Superior temporal gyrus (tissue), 1 donor: ENCODE results near the gene RCOR1.
"Not testable (repeated sequence)": the region's sequence is repeated elsewhere in the genome, so short reads cannot be mapped to it uniquely, and the experiment has no call there.

Experiments
- DNase-seq: peaks from one replicate; pipeline ENCODE4 v3.0.0-alpha.2; 2016; ENCODE audit errors: extremely low spot score

RCOR1 gene

GRCh38 chr14:102629808-102630350, 37.4 kb downstream of the RCOR1 start:
- no peak for DNase-seq

- no peak for DNase-seq
Measured at GRCh38 chr14:102630405-102630804, 38.0 kb downstream of the RCOR1 start.

GRCh38 chr14:102630881-102631280, 38.4 kb downstream of the RCOR1 start:
- DNase-seq = no peak

GRCh38 chr14:102633906-102634595, 41.6 kb downstream of the RCOR1 start:
- no peak for DNase-seq

- not testable (repeated sequence) for DNase-seq
Measured at GRCh38 chr14:102639611-102640010, 47.2 kb downstream of the RCOR1 start.

- no peak for DNase-seq
Measured at GRCh38 chr14:102644523-102644922, 52.1 kb downstream of the RCOR1 start.

- no peak for DNase-seq
Measured at GRCh38 chr14:102645746-102646440, 53.4 kb downstream of the RCOR1 start.

GRCh38 chr14:102646615-102647014, 54.2 kb downstream of the RCOR1 start:
- DNase-seq = no peak

- no peak for DNase-seq
Measured at GRCh38 chr14:102652194-102652593, 59.7 kb downstream of the RCOR1 start.

GRCh38 chr14:102654298-102654697, 61.8 kb downstream of the RCOR1 start:
- no peak for DNase-seq

GRCh38 chr14:102655137-102655536, 62.7 kb downstream of the RCOR1 start:
- no peak for DNase-seq

GRCh38 chr14:102659797-102660196, 67.3 kb downstream of the RCOR1 start:
- no peak for DNase-seq

GRCh38 chr14:102661614-102662013, 69.2 kb downstream of the RCOR1 start:
- DNase-seq = no peak

GRCh38 chr14:102662636-102663430, 70.4 kb downstream of the RCOR1 start:
- no peak for DNase-seq

GRCh38 chr14:102663440-102663839, 71.0 kb downstream of the RCOR1 start:
- no peak for DNase-seq

- no peak for DNase-seq
Measured at GRCh38 chr14:102665621-102666020, 73.2 kb downstream of the RCOR1 start.

GRCh38 chr14:102666635-102667034, 74.2 kb downstream of the RCOR1 start:
- DNase-seq = no peak

GRCh38 chr14:102667703-102668102, 75.3 kb downstream of the RCOR1 start:
- no peak for DNase-seq

GRCh38 chr14:102668291-102668873, 75.9 kb downstream of the RCOR1 start:
- no peak for DNase-seq

- no peak for DNase-seq
Measured at GRCh38 chr14:102671410-102671809, 79.0 kb downstream of the RCOR1 start.

GRCh38 chr14:102672410-102672960, 80.0 kb downstream of the RCOR1 start:
- no peak for DNase-seq

GRCh38 chr14:102675396-102675795, 82.9 kb downstream of the RCOR1 start:
- no peak for DNase-seq
